HepG2 (cell line): Measurements from ENCODE around the gene STAM.

Source experiments
- CTCF ChIP-seq: sonication (generic); formaldehyde crosslinking; IDR thresholded peaks from 2 replicates; pipeline ENCODE4 v1.5.0; 2020; ENCODE audit warnings: mild to moderate bottlenecking, missing genetic modification reagents, moderate library complexity
- MAFK ChIP-seq, 2 experiments: IDR thresholded peaks in 1 of 2; conservative IDR thresholded peaks in 1 of 2; 2 replicates each; pipeline ENCODE4 v1.6.1; 2011; ENCODE audit warnings: improper control_type of control experiment in 2 of 2, low read length in 2 of 2
- NFIB ChIP-seq: sonication (generic); formaldehyde crosslinking; IDR thresholded peaks from 2 replicates; pipeline ENCODE4 v1.9.0; 2021; ENCODE audit warnings: missing genetic modification reagents, mild to moderate bottlenecking, borderline replicate concordance
- POLR2A ChIP-seq, 2 experiments: IDR thresholded peaks; 2 replicates each; pipeline ENCODE4 v1.6.1; 2011; ENCODE audit warnings: low read depth in 2 of 2, low read length in 2 of 2, mild to moderate bottlenecking in 1 of 2, moderate library complexity in 1 of 2; ENCODE audit not compliant: insufficient read depth in 1 of 2
- ZBTB44 ChIP-seq: sonication (generic); formaldehyde crosslinking; IDR thresholded peaks from 2 replicates; pipeline ENCODE4 v1.4.0; 2020; ENCODE audit warnings: missing genetic modification reagents

- no peak for TF ChIP-seq POLR2A (IDR thresholded peaks at IDR 0.05; ENCODE audit: insufficient read depth in 1 of 2, low read depth in 2 of 2, low read length in 2 of 2)
- no peak for TF ChIP-seq CTCF (CRISPR knock-in tag)
- TF ChIP-seq NFIB (CRISPR knock-in tag) = no peak
- TF ChIP-seq ZBTB44 (CRISPR knock-in tag) = no peak
- no peak for TF ChIP-seq MAFK (conservative IDR thresholded peaks at IDR 0.05 in 1 of 2, IDR thresholded peaks at IDR 0.05 in 1 of 2; ENCODE audit: low read length in 2 of 2)
Observed at GRCh38 chr10:17756557-17757217, 112.7 kb downstream of the STAM start.
